Aorta (tissue), 5 donors: Measurements from ENCODE around the gene CST6. TPM values are rescaled to one million over a fixed set of nuclear protein-coding genes. Genes with fewer than 3 reads are reported as not detected.

Experiments
- ATAC-seq: fragments of 200-7000 bp; cut with Tn5 transposase; one replicate; pipeline ENCODE4 v1.9.1; 2022; ENCODE audit warnings: moderate library complexity; ENCODE audit not compliant: low FRiP score
- DNase-seq, 2 donors: peaks; one replicate each; pipeline ENCODE4 v3.0.0-alpha.2; 2020
- H3K27ac ChIP-seq, 2 donors: one replicate each; pipeline ENCODE4 v1.5.1; 2013; ENCODE audit warnings: low read length in 2 of 2, mild to moderate bottlenecking in 2 of 2, moderate library complexity in 2 of 2, control low read depth in 1 of 2, inconsistent platforms in 1 of 2, low read depth in 1 of 2
- H3K27me3 ChIP-seq, 2 donors: one replicate each; pipeline ENCODE4 v1.6.1; 2013; ENCODE audit warnings: control low read depth in 1 of 2, low read length in 1 of 2, mild to moderate bottlenecking in 1 of 2, moderate library complexity in 1 of 2; ENCODE audit not compliant: insufficient read depth in 2 of 2, control insufficient read depth in 1 of 2
- H3K36me3 ChIP-seq, 2 donors: one replicate each; pipeline ENCODE4 v1.6.1; 2013; ENCODE audit warnings: control low read depth in 1 of 2, low read length in 1 of 2, mild to moderate bottlenecking in 1 of 2; ENCODE audit not compliant: insufficient read depth in 2 of 2, control insufficient read depth in 1 of 2
- H3K4me1 ChIP-seq, 2 donors: one replicate each; pipeline ENCODE4 v1.6.1; 2013; ENCODE audit warnings: low read length in 2 of 2, control low read depth in 1 of 2, mild to moderate bottlenecking in 1 of 2, moderate library complexity in 1 of 2; ENCODE audit not compliant: insufficient read depth in 2 of 2, control insufficient read depth in 1 of 2
- H3K4me3 ChIP-seq, 2 donors: one replicate each; pipeline ENCODE4 v1.5.1; 2013; ENCODE audit warnings: low read length in 2 of 2, control low read depth in 1 of 2, mild to moderate bottlenecking in 1 of 2
- H3K9me3 ChIP-seq: one replicate; pipeline ENCODE4 v1.6.1; 2013; ENCODE audit warnings: mild to moderate bottlenecking, low read length; ENCODE audit not compliant: control insufficient read depth
- whole genome bisulfite sequencing, 2 donors: extraction: QIAGEN DNeasy Blood & Tissue Kit; methylation state at CpG; one replicate each; pipeline ENCODE4 v1.1.7; 2013; 5-methylcytosine and 5-hydroxymethylcytosine counted together
- intact Hi-C, 2 donors: fragments of 100-400 bp; cut with DNase I; formaldehyde crosslinking; loops; one replicate each; pipeline versions ENCODE4 v1.14.2 to v1.15.0; 2022
- polyA plus RNA-seq, 2 donors: library from polyadenylated mRNA; stranded (reverse); fragments of 200-250 nt; gene quantifications; one replicate each; pipeline ENCODE4 v1.2.3, GENCODE V29; 2013
- total RNA-seq, 2 donors: library from RNA; stranded (reverse); fragmentation: NEBNext Ultra II Directional; extraction: Animal tissue kit (Norgen Biotek cat#: 25700); gene quantifications; one replicate each; pipeline ENCODE4 v1.2.1, GENCODE V29; 2021
- donor health status: healthy with polysubstance abuse.
- donor health status: Bipolar disorder and iron deficiency.
- donor health status: DM: no; HTN: no; CAD: no.
- donor health status: DM: no; HTN: no; CAD: no.
- donor health status: DM: yes; HTN: yes; CAD: no.

The CST6 gene
- total and polyA plus RNA-seq, 4 donors = 6.6 to 28.0 (median 16.5) TPM

GRCh38 chr11:66055021-66055420 lies 43.2 kb downstream of the CST6 start:
- no peak overlapping the region for H3K4me3 ChIP-seq
- WGBS, 2 donors = 92 to 94% methylated on average over 7 of the region's 7 CpGs

GRCh38 chr11:66056501-66056900 lies 44.7 kb downstream of the CST6 start:
- Histone ChIP-seq H3K9me3 (no peaks in the 10 kb centered on the region), H3K4me3 (no peak overlapping the region), H3K27ac (no peak overlapping the region), H3K27me3 (no peaks in the 10 kb centered on the region), H3K36me3 (peaks cover 12 to 19% of the 10 kb centered on the region in 2 donors), H3K4me1 (peaks cover 0 to 4% of the 10 kb centered on the region in 2 donors)
- 38 to 47% methylated on average over 7 of the region's 7 CpGs for WGBS, 2 donors
- DNase-seq (no peak), ATAC-seq (no peak)
- intact Hi-C loops = no loop called here

More at GRCh38 chr11:66055021-66055420, 43.2 kb downstream of the CST6 start:
- Histone ChIP-seq H3K27ac (no peak overlapping the region), H3K27me3 (no peaks in the 10 kb centered on the region), H3K9me3 (no peaks in the 10 kb centered on the region), H3K36me3 (peaks cover 7 to 12% of the 10 kb centered on the region in 2 donors), H3K4me1 (peaks cover 0 to 4% of the 10 kb centered on the region in 2 donors)
- intact Hi-C loops = no loop called here
- DNase-seq = no peak
- no peak for ATAC-seq

- Histone ChIP-seq H3K9me3 (no peaks in the 10 kb centered on the region), H3K4me3 (no peak overlapping the region), H3K36me3 (peaks cover 17 to 29% of the 10 kb centered on the region in 2 donors), H3K27ac (no peak overlapping the region), H3K4me1 (no peaks in the 10 kb centered on the region), H3K27me3 (no peaks in the 10 kb centered on the region)
- ATAC-seq (no peak), DNase-seq (no peak)
- 74 to 77% methylated on average over 8 of the region's 8 CpGs for WGBS, 2 donors
- intact Hi-C loops = no loop called here
Observed at GRCh38 chr11:66059966-66060680, 48.3 kb downstream of the CST6 start.

GRCh38 chr11:66061268-66061667 lies 49.5 kb downstream of the CST6 start:
- ATAC-seq (no peak), DNase-seq (no peak)
- Histone ChIP-seq H3K4me3 (no peak overlapping the region), H3K36me3 (peaks cover 17 to 29% of the 10 kb centered on the region in 2 donors), H3K27me3 (no peaks in the 10 kb centered on the region), H3K4me1 (no peaks in the 10 kb centered on the region), H3K9me3 (no peaks in the 10 kb centered on the region), H3K27ac (no peak overlapping the region)
- intact Hi-C loops = no loop called here
- 72 to 77% methylated on average over 6 of the region's 6 CpGs for WGBS, 2 donors

GRCh38 chr11:66062408-66062807 lies 50.6 kb downstream of the CST6 start:
- DNase-seq (no peak), ATAC-seq (no peak)
- H3K27ac ChIP-seq = no peak overlapping the region
- H3K27me3 ChIP-seq = no peaks in the 10 kb centered on the region
- H3K4me3 ChIP-seq = no peak overlapping the region
- no peaks in the 10 kb centered on the region for H3K4me1 ChIP-seq
- intact Hi-C loops = no loop called here
- WGBS, 2 donors = 81 to 83% methylated on average over 2 of the region's 2 CpGs
- peaks cover 17 to 30% of the 10 kb centered on the region in 2 donors for H3K36me3 ChIP-seq
- H3K9me3 ChIP-seq = no peaks in the 10 kb centered on the region

Other genes with a start within 250 kb of the CST6 start
- gene AP5B1, start 231.0 kb upstream of the CST6 start, total RNA-seq = 10 to 100 TPM; 15.7 to 16.7 TPM
- gene AP5B1, start 231.0 kb upstream of the CST6 start, polyA plus RNA-seq = 10 to 100 TPM in 1 of 2 donors, 1 to 10 TPM in 1; 3.3 to 10.8 TPM
- gene OVOL1, start 224.9 kb upstream of the CST6 start, total RNA-seq = not detected
- 1 to 10 TPM in 1 of 2 donors, under 1 TPM in 1; 0.28 to 3.9 TPM for gene OVOL1, start 224.9 kb upstream of the CST6 start, polyA plus RNA-seq
- gene SNX32, start 178.0 kb upstream of the CST6 start, total RNA-seq = 1 to 10 TPM in 1 of 2 donors, under 1 TPM in 1; 0.39 to 2.4 TPM
- 1 to 10 TPM in 1 of 2 donors, not detected in 1; 1.2 TPM for gene SNX32, start 178.0 kb upstream of the CST6 start, polyA plus RNA-seq
- 100 to 1,000 TPM; 563 to 812 TPM for gene CFL1, start 153.8 kb upstream of the CST6 start, total RNA-seq
- gene CFL1, start 153.8 kb upstream of the CST6 start, polyA plus RNA-seq = 100 to 1,000 TPM; 571 to 688 TPM
- gene MUS81, start 151.6 kb upstream of the CST6 start, total RNA-seq = 10 to 100 TPM; 60.7 to 63.1 TPM
- 100 to 1,000 TPM in 1 of 2 donors, 10 to 100 TPM in 1; 40.7 to 102 TPM for gene MUS81, start 151.6 kb upstream of the CST6 start, polyA plus RNA-seq
- 100 to 1,000 TPM; 139 to 185 TPM for gene EFEMP2, start 139.2 kb upstream of the CST6 start, total RNA-seq
- gene EFEMP2, start 139.2 kb upstream of the CST6 start, polyA plus RNA-seq = 100 to 1,000 TPM; 136 to 224 TPM
- 1 to 10 TPM; 1.8 to 3.9 TPM for gene CTSW, start 132.2 kb upstream of the CST6 start, total RNA-seq
- 1 to 10 TPM; 1.8 to 2.9 TPM for gene CTSW, start 132.2 kb upstream of the CST6 start, polyA plus RNA-seq
- gene FIBP, start 123.5 kb upstream of the CST6 start, total RNA-seq = 10 to 100 TPM; 40.2 to 47.7 TPM
- 10 to 100 TPM; 57.2 to 73.1 TPM for gene FIBP, start 123.5 kb upstream of the CST6 start, polyA plus RNA-seq
- 10 to 100 TPM; 30.1 to 46.9 TPM for gene CCDC85B, start 121.3 kb upstream of the CST6 start, total RNA-seq
- 10 to 100 TPM; 23.9 to 72.8 TPM for gene CCDC85B, start 121.3 kb upstream of the CST6 start, polyA plus RNA-seq
- 10 to 100 TPM in 1 of 2 donors, 1 to 10 TPM in 1; 7.2 to 31.9 TPM for gene FOSL1, start 111.6 kb upstream of the CST6 start, total RNA-seq
- 1 to 10 TPM; 1.6 to 6.4 TPM for gene FOSL1, start 111.6 kb upstream of the CST6 start, polyA plus RNA-seq
- gene C11orf68, start 92.9 kb upstream of the CST6 start, total RNA-seq = 10 to 100 TPM; 45.6 to 47.3 TPM
- 10 to 100 TPM; 34.9 to 55.3 TPM for gene C11orf68, start 92.9 kb upstream of the CST6 start, polyA plus RNA-seq
- 10 to 100 TPM; 65.9 to 86.4 TPM for gene DRAP1, start 92.6 kb upstream of the CST6 start, total RNA-seq
- 100 to 1,000 TPM in 1 of 2 donors, 10 to 100 TPM in 1; 88.8 to 122 TPM for gene DRAP1, start 92.6 kb upstream of the CST6 start, polyA plus RNA-seq
- gene TSGA10IP, start 66.5 kb upstream of the CST6 start, total RNA-seq = not detected
- gene TSGA10IP, start 66.5 kb upstream of the CST6 start, polyA plus RNA-seq = not detected
- gene SART1, start 50.3 kb upstream of the CST6 start, total RNA-seq = 10 to 100 TPM; 50.9 to 52.3 TPM
- gene SART1, start 50.3 kb upstream of the CST6 start, polyA plus RNA-seq = 100 to 1,000 TPM in 1 of 2 donors, 10 to 100 TPM in 1; 27.9 to 129 TPM
- gene EIF1AD, start 9.9 kb upstream of the CST6 start, total RNA-seq = 10 to 100 TPM; 28.7 to 35.0 TPM
- gene EIF1AD, start 9.9 kb upstream of the CST6 start, polyA plus RNA-seq = 10 to 100 TPM in 1 of 2 donors, 1 to 10 TPM in 1; 8.4 to 16.2 TPM
- gene BANF1, start 9.5 kb upstream of the CST6 start, total RNA-seq = 100 to 1,000 TPM; 136 to 145 TPM
- 100 to 1,000 TPM; 156 to 187 TPM for gene BANF1, start 9.5 kb upstream of the CST6 start, polyA plus RNA-seq
- gene CATSPER1, start 14.5 kb downstream of the CST6 start, total RNA-seq = 1 to 10 TPM; 1.0 to 1.2 TPM
- under 1 TPM in 1 of 2 donors, not detected in 1; 0.10 TPM for gene CATSPER1, start 14.5 kb downstream of the CST6 start, polyA plus RNA-seq
- not detected for gene GAL3ST3, start 37.2 kb downstream of the CST6 start, total RNA-seq
- gene GAL3ST3, start 37.2 kb downstream of the CST6 start, polyA plus RNA-seq = not detected
- gene SF3B2, start 40.4 kb downstream of the CST6 start, total RNA-seq = 100 to 1,000 TPM; 141 to 146 TPM
- 100 to 1,000 TPM in 1 of 2 donors, 10 to 100 TPM in 1; 59.0 to 126 TPM for gene SF3B2, start 40.4 kb downstream of the CST6 start, polyA plus RNA-seq
- 100 to 1,000 TPM in 1 of 2 donors, 10 to 100 TPM in 1; 85.7 to 119 TPM for gene PACS1, start 58.3 kb downstream of the CST6 start, total RNA-seq
- gene PACS1, start 58.3 kb downstream of the CST6 start, polyA plus RNA-seq = 10 to 100 TPM; 16.2 to 32.5 TPM
- 10 to 100 TPM; 32.4 to 34.3 TPM for gene KLC2, start 245.7 kb downstream of the CST6 start, total RNA-seq
- gene KLC2, start 245.7 kb downstream of the CST6 start, polyA plus RNA-seq = 10 to 100 TPM; 14.8 to 27.0 TPM